BLaER1 (cell line): ENCODE results near the gene EMCN.

Source experiments
- H3K27ac ChIP-seq: shearing (Covaris generic); formaldehyde crosslinking; 2 replicates; pipeline ENCODE4 v1.8.1; 2022
- H3K27me3 ChIP-seq: shearing (Covaris generic); formaldehyde crosslinking; 2 replicates; pipeline ENCODE4 v1.8.1; 2022
- H3K36me3 ChIP-seq: shearing (Covaris generic); formaldehyde crosslinking; 2 replicates; pipeline ENCODE4 v1.8.1; 2022
- H3K4me1 ChIP-seq: shearing (Covaris generic); formaldehyde crosslinking; 2 replicates; pipeline ENCODE4 v1.8.1; 2022
- H3K4me2 ChIP-seq: shearing (Covaris generic); formaldehyde crosslinking; 2 replicates; pipeline ENCODE4 v1.8.1; 2022
- H3K4me3 ChIP-seq: shearing (Covaris generic); formaldehyde crosslinking; 2 replicates; pipeline ENCODE4 v1.8.1; 2022
- H3K9ac ChIP-seq: shearing (Covaris generic); formaldehyde crosslinking; 2 replicates; pipeline ENCODE4 v1.8.1; 2022
- H3K9me3 ChIP-seq: shearing (Covaris generic); formaldehyde crosslinking; 2 replicates; pipeline ENCODE4 v1.8.1; 2022
- H4K20me1 ChIP-seq: shearing (Covaris generic); formaldehyde crosslinking; 2 replicates; pipeline ENCODE4 v1.8.1; 2022
- Cebpa-rat ChIP-seq: shearing (Covaris generic); IDR thresholded peaks from 2 replicates; pipeline ENCODE4 v1.8.1; 2022

EMCN gene

GRCh38 chr4:100430451-100430850 is 87.4 kb downstream of the EMCN start:
- H3K9ac ChIP-seq: no peak overlapping the region

GRCh38 chr4:100429616-100430015 is 88.2 kb downstream of the EMCN start:
- Histone ChIP-seq H3K4me1 (no peaks in the 10 kb centered on the region), H3K9me3 (no peaks in the 10 kb centered on the region), H3K27me3 (no peaks in the 10 kb centered on the region), H3K4me3 (no peak overlapping the region), H3K4me2 (no peak overlapping the region), H3K27ac (no peak overlapping the region), H3K9ac (no peak overlapping the region), H3K36me3 (no peaks in the 10 kb centered on the region), H4K20me1 (no peaks in the 10 kb centered on the region)
- TF ChIP-seq Cebpa-rat: no peak

More at GRCh38 chr4:100430451-100430850, 87.4 kb downstream of the EMCN start:
- TF ChIP-seq Cebpa-rat: no peak
- Histone ChIP-seq H3K36me3 (no peaks in the 10 kb centered on the region), H3K4me3 (no peak overlapping the region), H4K20me1 (no peaks in the 10 kb centered on the region), H3K9me3 (no peaks in the 10 kb centered on the region), H3K27ac (no peak overlapping the region), H3K27me3 (no peaks in the 10 kb centered on the region), H3K4me1 (no peaks in the 10 kb centered on the region), H3K4me2 (no peak overlapping the region)

- Histone ChIP-seq H3K27ac (no peak overlapping the region), H3K9ac (no peak overlapping the region), H3K4me3 (no peak overlapping the region), H3K27me3 (no peaks in the 10 kb centered on the region), H3K4me2 (no peak overlapping the region), H4K20me1 (no peaks in the 10 kb centered on the region), H3K4me1 (no peaks in the 10 kb centered on the region), H3K36me3 (no peaks in the 10 kb centered on the region), H3K9me3 (no peaks in the 10 kb centered on the region)
- no peak for TF ChIP-seq Cebpa-rat
These were observed 89.8 kb downstream of the EMCN start for GRCh38 chr4:100428051-100428450.

DNA sequence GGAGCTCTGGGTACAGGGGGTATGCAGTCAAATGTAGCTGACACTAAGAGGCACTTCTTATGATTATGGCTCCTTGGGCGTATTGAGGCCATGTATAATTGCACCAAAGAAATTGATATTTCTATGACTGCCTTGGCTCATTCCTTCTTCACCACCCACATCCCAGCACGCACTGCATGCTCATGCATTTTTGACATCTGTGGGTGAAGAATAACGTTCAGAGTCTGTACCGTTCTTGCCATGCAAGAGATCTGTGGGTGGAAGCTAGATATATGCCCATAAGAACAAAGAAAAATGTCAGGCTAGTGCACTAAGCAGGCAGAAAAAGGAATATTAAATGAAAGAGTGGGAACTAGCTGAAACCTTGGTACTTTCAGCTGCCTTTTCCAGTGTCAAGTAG is 93.4 kb downstream of the EMCN start:
- no peak overlapping the region for H3K4me2 ChIP-seq
- H3K27ac ChIP-seq: no peak overlapping the region
- no peak for TF ChIP-seq Cebpa-rat
- H3K9me3 ChIP-seq: no peaks in the 10 kb centered on the region
- no peaks in the 10 kb centered on the region for H4K20me1 ChIP-seq
- no peak overlapping the region for H3K9ac ChIP-seq
- H3K4me3 ChIP-seq: no peak overlapping the region
- H3K4me1 ChIP-seq: peaks cover 10% of the 10 kb centered on the region; the same call in 1 of the 2 replicates
- H3K27me3 ChIP-seq: no peaks in the 10 kb centered on the region
- no peaks in the 10 kb centered on the region for H3K36me3 ChIP-seq

- Histone ChIP-seq H3K27ac (no peak overlapping the region), H4K20me1 (no peaks in the 10 kb centered on the region), H3K4me1 (peaks cover 10% of the 10 kb centered on the region; the same call in 1 of the 2 replicates), H3K9ac (no peak overlapping the region), H3K4me3 (no peak overlapping the region), H3K9me3 (no peaks in the 10 kb centered on the region), H3K4me2 (no peak overlapping the region), H3K36me3 (no peaks in the 10 kb centered on the region), H3K27me3 (no peaks in the 10 kb centered on the region)
- TF ChIP-seq Cebpa-rat: no peak
These were observed 94.9 kb downstream of the EMCN start for GRCh38 chr4:100422894-100423293.

DNA sequence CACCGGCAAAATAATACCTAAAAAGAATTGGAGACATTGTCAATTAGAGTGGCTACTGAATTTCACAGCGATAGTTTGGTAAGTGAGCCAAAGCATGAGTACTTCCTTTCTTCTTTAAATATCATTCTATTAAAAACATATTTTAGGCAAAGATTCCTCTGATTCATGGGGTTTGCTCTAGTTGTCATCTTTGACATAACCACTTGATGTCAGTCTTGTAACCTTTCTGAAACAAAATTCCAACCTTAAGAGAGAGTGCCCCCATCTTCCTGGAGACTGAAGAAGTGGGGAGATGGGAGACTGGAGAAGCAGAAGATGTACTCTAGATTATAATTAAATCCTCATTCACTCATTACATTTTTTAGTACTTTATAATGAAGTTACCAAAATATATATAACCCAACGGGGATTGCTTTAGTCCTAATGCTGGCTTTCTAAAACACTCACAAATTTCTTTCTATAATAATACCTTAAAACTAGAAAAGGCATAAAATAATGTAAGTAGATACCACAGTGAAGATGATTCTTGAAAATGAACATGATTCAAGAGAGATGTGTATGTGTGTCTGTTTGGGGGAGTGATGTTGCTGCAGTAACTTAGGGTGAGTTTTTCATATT is 96.4 kb downstream of the EMCN start:
- Histone ChIP-seq H3K36me3 (no peaks in the 10 kb centered on the region), H4K20me1 (no peaks in the 10 kb centered on the region), H3K4me2 (no peak overlapping the region), H3K27me3 (no peaks in the 10 kb centered on the region), H3K9ac (no peak overlapping the region), H3K4me1 (peaks cover 10% of the 10 kb centered on the region; the same call in 1 of the 2 replicates), H3K9me3 (no peaks in the 10 kb centered on the region), H3K27ac (no peak overlapping the region), H3K4me3 (no peak overlapping the region)
- no peak for TF ChIP-seq Cebpa-rat

GRCh38 chr4:100420571-100420970 is 97.3 kb downstream of the EMCN start:
- no peak for TF ChIP-seq Cebpa-rat
- Histone ChIP-seq H3K4me1 (peaks cover 10% of the 10 kb centered on the region; the same call in 1 of the 2 replicates), H3K27me3 (no peaks in the 10 kb centered on the region), H3K27ac (no peak overlapping the region), H3K9me3 (no peaks in the 10 kb centered on the region), H4K20me1 (no peaks in the 10 kb centered on the region), H3K36me3 (no peaks in the 10 kb centered on the region), H3K9ac (no peak overlapping the region), H3K4me2 (no peak overlapping the region), H3K4me3 (no peak overlapping the region)

DNA sequence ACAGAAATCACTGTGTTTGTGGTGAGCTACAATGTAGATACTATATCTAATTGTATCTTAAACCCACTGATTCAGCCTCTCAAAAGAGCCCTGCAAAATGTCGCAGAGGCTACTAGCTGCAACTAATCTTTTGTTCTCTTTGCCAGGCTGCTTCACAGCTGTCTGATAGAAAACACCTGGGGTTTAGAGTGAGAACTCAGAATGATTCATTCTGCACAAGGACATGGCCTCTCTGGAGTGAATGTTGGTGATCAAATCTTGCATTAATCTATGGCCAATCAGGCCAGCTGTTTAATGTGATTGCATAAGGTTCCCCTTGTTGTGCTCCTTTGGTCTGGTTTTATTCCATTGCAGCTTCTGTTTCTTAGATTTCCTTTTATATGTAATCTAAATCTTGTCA is 100.3 kb downstream of the EMCN start:
- Histone ChIP-seq H3K4me2 (no peak overlapping the region), H3K4me1 (peaks cover 10% of the 10 kb centered on the region; the same call in 1 of the 2 replicates), H3K9ac (no peak overlapping the region), H4K20me1 (no peaks in the 10 kb centered on the region), H3K27me3 (no peaks in the 10 kb centered on the region), H3K36me3 (no peaks in the 10 kb centered on the region), H3K9me3 (no peaks in the 10 kb centered on the region), H3K4me3 (no peak overlapping the region), H3K27ac (no peak overlapping the region)
- no peak for TF ChIP-seq Cebpa-rat

DNA sequence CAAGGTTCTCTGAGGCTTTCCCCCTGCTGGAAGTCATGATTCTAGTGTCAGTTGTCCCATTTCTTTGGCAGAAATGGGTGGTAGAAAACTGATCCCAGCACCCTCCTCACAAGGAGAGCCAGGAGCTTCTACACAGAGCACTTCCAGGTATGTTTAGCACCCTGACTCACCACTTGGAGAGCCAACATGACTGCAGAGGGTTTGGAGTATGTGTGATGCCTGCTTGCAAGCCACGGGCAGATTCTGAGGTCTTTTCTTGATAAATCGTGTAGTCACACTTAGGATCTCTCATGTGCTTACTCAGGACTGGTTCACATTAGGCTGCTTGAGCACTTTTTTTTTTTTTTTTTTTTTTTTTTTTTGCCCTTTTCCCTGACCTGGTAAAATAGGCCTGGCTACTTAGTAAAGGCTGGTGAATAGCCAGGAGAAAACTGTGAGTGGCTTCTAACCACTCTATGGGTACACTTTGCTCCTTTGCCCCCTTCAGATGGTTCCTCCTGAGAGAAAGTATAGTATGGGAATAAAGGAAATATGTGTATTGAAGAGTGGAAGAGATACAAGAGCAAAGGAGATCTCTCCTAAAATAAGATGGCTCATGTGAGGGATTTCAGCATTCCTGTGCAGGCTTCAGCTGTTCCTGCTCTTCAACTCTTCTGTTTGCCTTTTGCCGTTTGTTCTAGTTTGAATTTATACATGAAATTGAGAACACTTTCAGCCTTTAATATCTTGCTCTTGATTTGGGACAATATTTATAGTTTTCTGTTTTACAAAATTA is 103.6 kb downstream of the EMCN start:
- Histone ChIP-seq H3K9me3 (no peaks in the 10 kb centered on the region), H3K36me3 (no peaks in the 10 kb centered on the region), H4K20me1 (no peaks in the 10 kb centered on the region), H3K27me3 (no peaks in the 10 kb centered on the region), H3K4me3 (no peak overlapping the region), H3K9ac (no peak overlapping the region), H3K27ac (no peak overlapping the region), H3K4me1 (no peaks in the 10 kb centered on the region), H3K4me2 (no peak overlapping the region)
- no peak for TF ChIP-seq Cebpa-rat

- no peaks in the 10 kb centered on the region for H3K27me3 ChIP-seq
- no peak overlapping the region for H3K4me3 ChIP-seq
- H3K27ac ChIP-seq: no peak overlapping the region
- H3K36me3 ChIP-seq: no peaks in the 10 kb centered on the region
- no peak overlapping the region for H3K9ac ChIP-seq
- H3K9me3 ChIP-seq: no peaks in the 10 kb centered on the region
- TF ChIP-seq Cebpa-rat: no peak
- H3K4me2 ChIP-seq: no peak overlapping the region
- peaks cover 6% of the 10 kb centered on the region for H3K4me1 ChIP-seq
- H4K20me1 ChIP-seq: no peaks in the 10 kb centered on the region
These were observed 126.0 kb downstream of the EMCN start for GRCh38 chr4:100391863-100392262.
